ENCODE results near the gene PNPLA6. TPM values are rescaled to one million over a fixed set of nuclear protein-coding genes. Genes with fewer than 3 reads are reported as not detected.

Gene PNPLA6
- total and polyA plus RNA-seq, 2 of the 13 experiments (the other 11 are each of a cell fraction or from before 2014, with no cell fraction given): 24.9 to 28.2 TPM

DNA sequence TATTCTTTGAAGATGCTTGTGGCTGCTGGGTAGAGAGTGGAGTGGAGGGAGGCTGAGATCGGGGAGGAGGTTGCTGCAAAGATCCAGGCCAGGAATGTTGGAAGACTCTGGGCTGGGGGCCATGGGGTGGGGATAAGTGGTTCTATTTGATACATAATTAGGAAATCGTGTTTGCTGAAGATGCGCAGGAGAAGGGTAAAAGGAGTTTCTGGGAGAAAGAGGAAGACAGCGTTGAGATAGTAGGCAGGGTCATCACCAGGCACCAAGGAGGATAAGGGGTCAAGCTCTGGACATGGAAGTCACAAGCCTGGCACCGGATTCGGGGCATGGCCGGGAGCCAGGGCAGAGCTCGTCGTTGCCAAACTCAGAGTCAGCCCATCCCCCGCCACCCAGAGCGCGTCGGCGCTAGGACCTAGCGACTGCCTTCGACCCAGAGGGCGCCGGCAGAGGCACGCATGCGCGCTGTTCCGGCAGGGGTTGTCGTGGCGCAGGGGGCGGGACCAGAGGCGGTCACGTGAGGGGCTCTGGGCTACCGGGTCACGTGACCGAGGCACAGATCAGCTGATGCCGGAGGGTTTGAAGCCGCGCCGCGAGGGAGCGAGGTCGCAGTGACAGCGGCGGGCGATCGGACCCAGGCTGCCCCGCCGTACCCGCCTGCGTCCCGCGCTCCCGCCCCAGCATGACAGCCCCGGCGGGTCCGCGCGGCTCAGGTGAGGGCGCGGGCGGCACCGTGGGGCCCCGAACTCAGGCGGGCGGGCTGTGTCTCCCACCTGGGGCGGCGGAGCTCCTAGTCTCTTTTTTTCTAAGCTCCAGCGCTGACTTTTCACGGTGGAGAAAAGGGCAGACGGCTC lies 13.2 kb upstream of the PNPLA6 start, which contains the start of gene MCOLN1 (continued):
- TF ChIP-seq HOXA7 (CRISPR knock-in tag; IDR thresholded peaks at IDR 0.05) (no peak), FOXA3 (CRISPR knock-in tag; IDR thresholded peaks at IDR 0.05) (peak; percentile 69), ZNF577 (CRISPR knock-in tag; IDR thresholded peaks at IDR 0.05; ENCODE audit: borderline replicate concordance, low read depth) (no peak)

DNA sequence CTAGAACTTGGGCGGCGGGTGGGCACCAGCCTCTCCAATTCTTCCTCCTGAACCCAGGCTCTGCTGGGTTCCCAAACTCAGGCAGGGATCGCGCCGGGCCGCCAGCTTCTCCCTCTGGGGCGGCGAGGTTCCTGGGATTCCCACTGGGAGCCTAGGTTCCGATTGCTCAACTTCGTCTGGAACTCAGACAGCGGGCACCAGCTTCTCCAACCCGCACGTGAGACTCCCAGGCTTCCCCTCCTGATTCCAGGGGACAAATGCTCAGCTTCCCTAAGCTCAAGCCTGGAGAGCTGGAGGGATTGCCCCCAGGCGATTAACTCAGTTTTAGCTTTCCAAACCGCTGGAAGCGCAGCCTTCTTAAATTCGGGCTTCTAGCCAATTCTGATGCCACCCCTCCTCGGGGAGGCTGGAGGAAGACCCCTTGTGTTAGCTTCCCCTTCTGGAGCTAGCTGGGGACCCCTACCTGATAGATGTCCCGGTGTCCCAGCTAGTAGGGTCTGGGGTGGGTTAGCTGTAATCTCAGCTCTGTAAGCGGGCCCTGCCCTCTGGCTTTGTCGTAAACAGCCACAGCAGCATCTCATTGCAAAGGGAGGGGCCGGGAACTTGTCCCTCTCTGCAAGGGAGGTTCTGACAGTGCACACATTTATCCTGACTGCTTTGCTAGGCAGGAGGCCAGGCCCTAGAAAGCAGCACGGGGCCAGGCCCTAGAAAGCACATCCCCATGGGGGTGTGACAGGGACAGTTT lies 12.4 kb upstream of the PNPLA6 start:
- POLR2A ChIA-PET: interaction anchor here (1.1 to 2.0 kb wide), 4 partner anchors 12 to 454 kb away, joined by 4 to 13 read pairs (median 6); partner anchors contain the start of genes PNPLA6 and ZNF557
- Histone ChIP-seq H3K4me1 (ENCODE audit: insufficient read depth, low read length) (peaks cover 15% of the 10 kb centered on the region), H3K9ac (ENCODE audit: insufficient read depth, low read depth, low read length) (peak overlapping the region; percentile 70), H3K27ac (ENCODE audit: extremely low read length, insufficient read depth, low read length) (no peak overlapping the region), H2AFZ (ENCODE audit: low read length) (no peak overlapping the region), H3K36me3 (replicated peaks in 1 of 2; ENCODE audit: control insufficient read depth in 1 of 2, insufficient read depth in 2 of 2, low read length in 2 of 2) (peaks cover 0 to 2% of the 10 kb centered on the region in 2 experiments; a peak in 2 of 5 replicates), H3K4me2 (ENCODE audit: low read depth, low read length) (peak overlapping the region; percentile 100), H3K79me2 (ENCODE audit: insufficient read depth, low read length) (no peaks in the 10 kb centered on the region), H3K9me3 (ENCODE audit: low read length) (no peaks in the 10 kb centered on the region), H4K20me1 (ENCODE audit: insufficient read depth, low read length) (no peaks in the 10 kb centered on the region), H3K27me3 (ENCODE audit: control insufficient read depth in 1 of 2, insufficient read depth in 2 of 2, low read length in 2 of 2) (no peaks in the 10 kb centered on the region), H3K4me3 (replicated peaks in 1 of 3; ENCODE audit: insufficient read depth in 1 of 3, low read depth in 2 of 3, low read length in 3 of 3) (peak overlapping the region; percentile 68 to 81 (median 75))
- in situ Hi-C loops (cut with HindIII; ENCODE audit: extremely low pct_ligation_motif_present, low pct_unique_long_range_greater_than_20kb) (no loop called here), intact Hi-C loops (cut with micrococcal nuclease; ENCODE audit: unreplicated experiment) (no loop called here)
- no peak for FAIRE-seq
- CTCF ChIA-PET (ENCODE audit: low intra/inter-chr PET ratio, low total read pairs): no interaction called here
- WGBS (ENCODE audit: low lambda C conversion rate): under 1% methylated on average over 16 of the region's 23 CpGs
- ATAC-seq: peak; percentile 42
- peak; percentile 17 for DNase-seq (ENCODE audit: low spot score)
- no TSS peak for BruUV-seq (replicated peaks)
- no peak for TF ChIP-seq ZNF430 (CRISPR knock-in tag; IDR thresholded peaks at IDR 0.05)
- TF ChIP-seq, protein P1, sequence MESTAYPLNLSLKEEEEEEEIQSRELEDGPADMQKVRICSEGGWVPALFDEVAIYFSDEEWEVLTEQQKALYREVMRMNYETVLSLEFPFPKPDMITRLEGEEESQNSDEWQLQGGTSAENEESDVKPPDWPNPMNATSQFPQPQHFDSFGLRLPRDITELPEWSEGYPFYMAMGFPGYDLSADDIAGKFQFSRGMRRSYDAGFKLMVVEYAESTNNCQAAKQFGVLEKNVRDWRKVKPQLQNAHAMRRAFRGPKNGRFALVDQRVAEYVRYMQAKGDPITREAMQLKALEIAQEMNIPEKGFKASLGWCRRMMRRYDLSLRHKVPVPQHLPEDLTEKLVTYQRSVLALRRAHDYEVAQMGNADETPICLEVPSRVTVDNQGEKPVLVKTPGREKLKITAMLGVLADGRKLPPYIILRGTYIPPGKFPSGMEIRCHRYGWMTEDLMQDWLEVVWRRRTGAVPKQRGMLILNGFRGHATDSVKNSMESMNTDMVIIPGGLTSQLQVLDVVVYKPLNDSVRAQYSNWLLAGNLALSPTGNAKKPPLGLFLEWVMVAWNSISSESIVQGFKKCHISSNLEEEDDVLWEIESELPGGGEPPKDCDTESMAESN (CRISPR knock-in tag; conservative IDR thresholded peaks at IDR 0.05): no peak
- no peak for TF ChIP-seq ZNF138 (CRISPR knock-in tag; IDR thresholded peaks at IDR 0.05; ENCODE audit: low read depth)
- no peak for TF ChIP-seq ASH2L (IDR thresholded peaks at IDR 0.05; ENCODE audit: insufficient read length, low read depth, low read length)
- TF ChIP-seq, protein P2, sequence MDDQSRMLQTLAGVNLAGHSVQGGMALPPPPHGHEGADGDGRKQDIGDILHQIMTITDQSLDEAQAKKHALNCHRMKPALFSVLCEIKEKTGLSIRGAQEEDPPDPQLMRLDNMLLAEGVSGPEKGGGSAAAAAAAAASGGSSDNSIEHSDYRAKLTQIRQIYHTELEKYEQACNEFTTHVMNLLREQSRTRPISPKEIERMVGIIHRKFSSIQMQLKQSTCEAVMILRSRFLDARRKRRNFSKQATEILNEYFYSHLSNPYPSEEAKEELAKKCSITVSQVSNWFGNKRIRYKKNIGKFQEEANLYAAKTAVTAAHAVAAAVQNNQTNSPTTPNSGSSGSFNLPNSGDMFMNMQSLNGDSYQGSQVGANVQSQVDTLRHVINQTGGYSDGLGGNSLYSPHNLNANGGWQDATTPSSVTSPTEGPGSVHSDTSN (CRISPR knock-in tag; IDR thresholded peaks at IDR 0.05; ENCODE audit: borderline replicate concordance): no peak
- no peak for TF ChIP-seq ARHGAP35 (CRISPR knock-in tag; IDR thresholded peaks at IDR 0.05; ENCODE audit: borderline replicate concordance)
- no peak for TF ChIP-seq ZNF839 (CRISPR knock-in tag; IDR thresholded peaks at IDR 0.05; ENCODE audit: borderline replicate concordance)
- peak; percentile 40; the same call in 1 of the 2 replicates for TF ChIP-seq CEBPB (IDR thresholded peaks at IDR 0.05; ENCODE audit: borderline replicate concordance, low read depth, low read length)
- TF ChIP-seq, protein P3, sequence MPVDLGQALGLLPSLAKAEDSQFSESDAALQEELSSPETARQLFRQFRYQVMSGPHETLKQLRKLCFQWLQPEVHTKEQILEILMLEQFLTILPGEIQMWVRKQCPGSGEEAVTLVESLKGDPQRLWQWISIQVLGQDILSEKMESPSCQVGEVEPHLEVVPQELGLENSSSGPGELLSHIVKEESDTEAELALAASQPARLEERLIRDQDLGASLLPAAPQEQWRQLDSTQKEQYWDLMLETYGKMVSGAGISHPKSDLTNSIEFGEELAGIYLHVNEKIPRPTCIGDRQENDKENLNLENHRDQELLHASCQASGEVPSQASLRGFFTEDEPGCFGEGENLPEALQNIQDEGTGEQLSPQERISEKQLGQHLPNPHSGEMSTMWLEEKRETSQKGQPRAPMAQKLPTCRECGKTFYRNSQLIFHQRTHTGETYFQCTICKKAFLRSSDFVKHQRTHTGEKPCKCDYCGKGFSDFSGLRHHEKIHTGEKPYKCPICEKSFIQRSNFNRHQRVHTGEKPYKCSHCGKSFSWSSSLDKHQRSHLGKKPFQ (CRISPR knock-in tag; IDR thresholded peaks at IDR 0.05; ENCODE audit: insufficient replicate concordance): no peak
- 0 out of 2 replicates have a peak, but pooled peaks have one; percentile 2 for TF ChIP-seq ZNF709 (CRISPR knock-in tag; IDR thresholded peaks at IDR 0.05)
- TF ChIP-seq ZNF660 (CRISPR knock-in tag; IDR thresholded peaks at IDR 0.05; ENCODE audit: borderline replicate concordance, low read depth): no peak
- no peak for TF ChIP-seq RBM22 (optimal IDR thresholded peaks at IDR 0.05; ENCODE audit: low read length)
- no peak for TF ChIP-seq NR3C1 (CRISPR knock-in tag; IDR thresholded peaks at IDR 0.05)

Measured in HepG2 (cell line).